ENCODE data around the gene SBF2.
"Not testable (repeated sequence)": the region's sequence is repeated elsewhere in the genome, so short reads cannot be mapped to it uniquely, and the experiment has no call there.

SBF2 gene

GRCh38 chr11:9923280-9923679 lies 370.7 kb downstream of the SBF2 start:
- Histone ChIP-seq H3K9me3 (ENCODE audit: control insufficient read depth in 2 of 2, low read length in 2 of 2) (no peaks in the 10 kb centered on the region), H3K36me3 (ENCODE audit: control insufficient read depth in 2 of 2, insufficient read depth in 2 of 2, low read length in 2 of 2) (no peaks in the 10 kb centered on the region), H3K4me1 (ENCODE audit: control insufficient read depth, insufficient read depth, low read length) (no peaks in the 10 kb centered on the region), H3K9ac (ENCODE audit: low read length in 2 of 2) (no peak overlapping the region), H3K27me3 (ENCODE audit: control insufficient read depth in 1 of 2, insufficient read depth in 2 of 2, low read length in 2 of 2) (no peaks in the 10 kb centered on the region), H3K4me3 (ENCODE audit: low read length in 2 of 2) (no peak overlapping the region), H3K27ac (ENCODE audit: low read length) (no peak overlapping the region)

GRCh38 chr11:9922806-9923205 lies 371.2 kb downstream of the SBF2 start:
- no peaks in the 10 kb centered on the region for H3K36me3 ChIP-seq (ENCODE audit: control insufficient read depth in 2 of 2, insufficient read depth in 2 of 2, low read length in 2 of 2)
- H3K9ac ChIP-seq (ENCODE audit: low read length in 2 of 2) = no peak overlapping the region
- H3K27me3 ChIP-seq (ENCODE audit: control insufficient read depth in 1 of 2, insufficient read depth in 2 of 2, low read length in 2 of 2) = no peaks in the 10 kb centered on the region
- H3K4me3 ChIP-seq (ENCODE audit: low read length in 2 of 2) = no peak overlapping the region
- no peaks in the 10 kb centered on the region for H3K4me1 ChIP-seq (ENCODE audit: control insufficient read depth, insufficient read depth, low read length)
- H3K27ac ChIP-seq (ENCODE audit: low read length) = no peak overlapping the region
- H3K9me3 ChIP-seq (ENCODE audit: control insufficient read depth in 2 of 2, low read length in 2 of 2) = no peaks in the 10 kb centered on the region

- Histone ChIP-seq H3K9ac (ENCODE audit: low read length in 2 of 2) (no peak overlapping the region), H3K4me1 (ENCODE audit: control insufficient read depth, insufficient read depth, low read length) (no peaks in the 10 kb centered on the region), H3K36me3 (ENCODE audit: control insufficient read depth in 2 of 2, insufficient read depth in 2 of 2, low read length in 2 of 2) (no peaks in the 10 kb centered on the region), H3K27me3 (ENCODE audit: control insufficient read depth in 1 of 2, insufficient read depth in 2 of 2, low read length in 2 of 2) (no peaks in the 10 kb centered on the region), H3K27ac (ENCODE audit: low read length) (no peak overlapping the region), H3K9me3 (ENCODE audit: control insufficient read depth in 2 of 2, low read length in 2 of 2) (no peaks in the 10 kb centered on the region), H3K4me3 (ENCODE audit: low read length in 2 of 2) (no peak overlapping the region)
These were observed 377.5 kb downstream of the SBF2 start for GRCh38 chr11:9916480-9916879.

- no peaks in the 10 kb centered on the region for H3K27me3 ChIP-seq (ENCODE audit: control insufficient read depth in 1 of 2, insufficient read depth in 2 of 2, low read length in 2 of 2)
- H3K9me3 ChIP-seq (ENCODE audit: control insufficient read depth in 2 of 2, low read length in 2 of 2) = no peaks in the 10 kb centered on the region
- no peak overlapping the region for H3K4me3 ChIP-seq (ENCODE audit: low read length in 2 of 2)
- no peaks in the 10 kb centered on the region for H3K36me3 ChIP-seq (ENCODE audit: control insufficient read depth in 2 of 2, insufficient read depth in 2 of 2, low read length in 2 of 2)
- H3K9ac ChIP-seq (ENCODE audit: low read length in 2 of 2) = no peak overlapping the region
- no peaks in the 10 kb centered on the region for H3K4me1 ChIP-seq (ENCODE audit: control insufficient read depth, insufficient read depth, low read length)
- H3K27ac ChIP-seq (ENCODE audit: low read length) = no peak overlapping the region
These were observed 380.0 kb downstream of the SBF2 start for GRCh38 chr11:9914064-9914463.

- Histone ChIP-seq H3K27me3 (ENCODE audit: control insufficient read depth in 1 of 2, insufficient read depth in 2 of 2, low read length in 2 of 2) (no peaks in the 10 kb centered on the region), H3K9me3 (ENCODE audit: control insufficient read depth in 2 of 2, low read length in 2 of 2) (no peaks in the 10 kb centered on the region), H3K27ac (ENCODE audit: low read length) (no peak overlapping the region), H3K4me3 (ENCODE audit: low read length in 2 of 2) (no peak overlapping the region), H3K4me1 (ENCODE audit: control insufficient read depth, insufficient read depth, low read length) (no peaks in the 10 kb centered on the region), H3K36me3 (ENCODE audit: control insufficient read depth in 2 of 2, insufficient read depth in 2 of 2, low read length in 2 of 2) (no peaks in the 10 kb centered on the region), H3K9ac (ENCODE audit: low read length in 2 of 2) (no peak overlapping the region)
These were observed 387.8 kb downstream of the SBF2 start for GRCh38 chr11:9905960-9906791.

- no peak overlapping the region for H3K9ac ChIP-seq (ENCODE audit: low read length in 2 of 2)
- no peaks in the 10 kb centered on the region for H3K36me3 ChIP-seq (ENCODE audit: control insufficient read depth in 2 of 2, insufficient read depth in 2 of 2, low read length in 2 of 2)
- H3K4me1 ChIP-seq (ENCODE audit: control insufficient read depth, insufficient read depth, low read length) = no peaks in the 10 kb centered on the region
- no peak overlapping the region for H3K4me3 ChIP-seq (ENCODE audit: low read length in 2 of 2)
- no peaks in the 10 kb centered on the region for H3K9me3 ChIP-seq (ENCODE audit: control insufficient read depth in 2 of 2, low read length in 2 of 2)
- no peak overlapping the region for H3K27ac ChIP-seq (ENCODE audit: low read length)
- no peaks in the 10 kb centered on the region for H3K27me3 ChIP-seq (ENCODE audit: control insufficient read depth in 1 of 2, insufficient read depth in 2 of 2, low read length in 2 of 2)
These were observed 388.5 kb downstream of the SBF2 start for GRCh38 chr11:9905501-9905951.

GRCh38 chr11:9903579-9903978 lies 390.4 kb downstream of the SBF2 start:
- Histone ChIP-seq H3K27ac (ENCODE audit: low read length) (no peak overlapping the region), H3K4me1 (ENCODE audit: control insufficient read depth, insufficient read depth, low read length) (no peaks in the 10 kb centered on the region), H3K9ac (ENCODE audit: low read length in 2 of 2) (no peak overlapping the region), H3K4me3 (ENCODE audit: low read length in 2 of 2) (no peak overlapping the region), H3K36me3 (ENCODE audit: control insufficient read depth in 2 of 2, insufficient read depth in 2 of 2, low read length in 2 of 2) (no peaks in the 10 kb centered on the region), H3K9me3 (ENCODE audit: control insufficient read depth in 2 of 2, low read length in 2 of 2) (no peaks in the 10 kb centered on the region), H3K27me3 (ENCODE audit: control insufficient read depth in 1 of 2, insufficient read depth in 2 of 2, low read length in 2 of 2) (no peaks in the 10 kb centered on the region)

GRCh38 chr11:9901943-9902342 lies 392.1 kb downstream of the SBF2 start:
- H3K9ac ChIP-seq (ENCODE audit: low read length in 2 of 2) = no peak overlapping the region
- H3K9me3 ChIP-seq (ENCODE audit: control insufficient read depth in 2 of 2, low read length in 2 of 2) = no peaks in the 10 kb centered on the region
- H3K27ac ChIP-seq (ENCODE audit: low read length) = no peak overlapping the region
- H3K4me3 ChIP-seq (ENCODE audit: low read length in 2 of 2) = no peak overlapping the region
- H3K36me3 ChIP-seq (ENCODE audit: control insufficient read depth in 2 of 2, insufficient read depth in 2 of 2, low read length in 2 of 2) = no peaks in the 10 kb centered on the region
- no peaks in the 10 kb centered on the region for H3K4me1 ChIP-seq (ENCODE audit: control insufficient read depth, insufficient read depth, low read length)
- no peaks in the 10 kb centered on the region for H3K27me3 ChIP-seq (ENCODE audit: control insufficient read depth in 1 of 2, insufficient read depth in 2 of 2, low read length in 2 of 2)

GRCh38 chr11:9900253-9900652 lies 393.8 kb downstream of the SBF2 start:
- not testable (repeated sequence) for H3K27me3 ChIP-seq (ENCODE audit: control insufficient read depth in 1 of 2, insufficient read depth in 2 of 2, low read length in 2 of 2); H3K36me3 ChIP-seq (ENCODE audit: control insufficient read depth in 2 of 2, insufficient read depth in 2 of 2, low read length in 2 of 2); H3K9me3 ChIP-seq (ENCODE audit: control insufficient read depth in 2 of 2, low read length in 2 of 2); H3K9ac ChIP-seq (ENCODE audit: low read length in 2 of 2); H3K4me1 ChIP-seq (ENCODE audit: control insufficient read depth, insufficient read depth, low read length); H3K4me3 ChIP-seq (ENCODE audit: low read length in 2 of 2); H3K27ac ChIP-seq (ENCODE audit: low read length)

GRCh38 chr11:9899676-9900075 lies 394.3 kb downstream of the SBF2 start:
- peaks cover 6 to 10% of the 10 kb centered on the region in 2 donors for H3K36me3 ChIP-seq (ENCODE audit: control insufficient read depth in 2 of 2, insufficient read depth in 2 of 2, low read length in 2 of 2)
- no peaks in the 10 kb centered on the region for H3K4me1 ChIP-seq (ENCODE audit: control insufficient read depth, insufficient read depth, low read length)
- no peak overlapping the region for H3K4me3 ChIP-seq (ENCODE audit: low read length in 2 of 2)
- no peaks in the 10 kb centered on the region for H3K9me3 ChIP-seq (ENCODE audit: control insufficient read depth in 2 of 2, low read length in 2 of 2)
- no peak overlapping the region for H3K9ac ChIP-seq (ENCODE audit: low read length in 2 of 2)
- H3K27me3 ChIP-seq (ENCODE audit: control insufficient read depth in 1 of 2, insufficient read depth in 2 of 2, low read length in 2 of 2) = no peaks in the 10 kb centered on the region
- no peak overlapping the region for H3K27ac ChIP-seq (ENCODE audit: low read length)

- H3K27ac ChIP-seq (ENCODE audit: low read length) = no peak overlapping the region
- H3K4me3 ChIP-seq (ENCODE audit: low read length in 2 of 2) = no peak overlapping the region
- H3K4me1 ChIP-seq (ENCODE audit: control insufficient read depth, insufficient read depth, low read length) = no peaks in the 10 kb centered on the region
- H3K9me3 ChIP-seq (ENCODE audit: control insufficient read depth in 2 of 2, low read length in 2 of 2) = no peaks in the 10 kb centered on the region
- no peak overlapping the region for H3K9ac ChIP-seq (ENCODE audit: low read length in 2 of 2)
- H3K27me3 ChIP-seq (ENCODE audit: control insufficient read depth in 1 of 2, insufficient read depth in 2 of 2, low read length in 2 of 2) = no peaks in the 10 kb centered on the region
- peaks cover 6 to 10% of the 10 kb centered on the region in 2 donors for H3K36me3 ChIP-seq (ENCODE audit: control insufficient read depth in 2 of 2, insufficient read depth in 2 of 2, low read length in 2 of 2)
These were observed 397.1 kb downstream of the SBF2 start for GRCh38 chr11:9896902-9897301.

Measured in stomach smooth muscle (tissue), 2 donors.